Natural killer cell treated with Interleukin-12 subunit alpha and Interleukin-12 subunit beta and Interleukin-15 and Interleukin-18, amount 100 ng/mL, for 72 hours (primary cell): ENCODE results near the gene SCN5A. TPM values are rescaled to one million over a fixed set of nuclear protein-coding genes. Genes with fewer than 3 reads are reported as not detected.

Experiments
- ATAC-seq, 2 donors: fragments of 150-1000 bp; cut with Tn5 transposase in 1 of 2; sonication (Bioruptor Pico), chemical (Tn5 transposase) in 1 of 2; 2 replicates each; pipeline ENCODE4 v1.10.0; 2021
- DNase-seq: peaks from one replicate; pipeline ENCODE4 v3.0.0; 2022; ENCODE audit warnings: low spot score
- H3K27ac Mint-ChIP-seq, 2 donors: 1 replicate in 1 of 2; 2 replicates in 1 of 2; pipeline ENCODE4 v1.8.0; 2022; ENCODE audit warnings: mixed read lengths in 2 of 2, mild to moderate bottlenecking in 1 of 2, moderate library complexity in 1 of 2
- H3K27me3 Mint-ChIP-seq, 2 donors: 1 replicate in 1 of 2; 2 replicates in 1 of 2; pipeline ENCODE4 v1.8.0; 2022; ENCODE audit warnings: mixed read lengths in 2 of 2
- H3K36me3 Mint-ChIP-seq: one replicate; pipeline ENCODE4 v1.8.0; 2022; ENCODE audit warnings: mixed read lengths
- H3K4me1 Mint-ChIP-seq, 2 donors: 1 replicate in 1 of 2; 2 replicates in 1 of 2; pipeline ENCODE4 v1.8.0; 2022; ENCODE audit warnings: low read depth in 2 of 2, mixed read lengths in 2 of 2, mild to moderate bottlenecking in 1 of 2
- H3K4me3 Mint-ChIP-seq: one replicate; pipeline ENCODE4 v1.8.0; 2022; ENCODE audit warnings: mixed read lengths
- H3K9me3 Mint-ChIP-seq: 2 replicates; pipeline ENCODE4 v1.8.0; 2022; ENCODE audit warnings: mixed read lengths
- total RNA-seq, 2 donors: library from RNA; stranded (reverse); gene quantifications; one replicate each; pipeline ENCODE4 v1.2.3, GENCODE V29; 2022

Gene SCN5A
- total RNA-seq, 2 donors from 2014 or later, result 0.14 TPM; not detected in 1

GRCh38 chr3:38524141-38524739 lies 125.2 kb downstream of the SCN5A start:
- peaks cover 12 to 14% of the 10 kb centered on the region in 2 donors for H3K4me1 Mint-ChIP-seq
- peak overlapping the region in 1 of 2 donors; percentile 31 for H3K27ac Mint-ChIP-seq
- ATAC-seq (no peak), DNase-seq (no peak)
- H3K36me3 Mint-ChIP-seq, result peaks cover 20% of the 10 kb centered on the region
- no peaks in the 10 kb centered on the region for H3K27me3 Mint-ChIP-seq
- no peaks in the 10 kb centered on the region for H3K9me3 Mint-ChIP-seq
- H3K4me3 Mint-ChIP-seq, result no peak overlapping the region

DNA sequence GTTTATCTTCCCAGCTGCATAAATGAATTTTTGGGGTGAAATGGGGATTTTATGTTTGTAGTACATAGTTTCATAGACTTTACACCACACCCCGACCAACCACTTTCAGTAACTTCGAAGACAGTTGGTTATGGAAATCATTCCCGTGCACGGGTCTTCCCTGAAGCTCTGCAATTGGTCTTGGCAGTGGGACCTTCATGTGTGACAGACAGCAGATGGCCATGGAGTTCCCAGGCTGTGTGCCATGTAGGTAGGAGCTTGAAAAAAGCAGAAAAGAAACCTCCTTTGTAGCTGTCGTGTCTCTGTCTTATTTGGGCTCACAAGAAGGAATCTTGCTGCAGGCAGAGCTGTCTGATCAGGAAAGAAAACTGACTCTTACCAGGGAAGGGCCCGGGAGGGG lies 127.5 kb downstream of the SCN5A start:
- peaks cover 17% of the 10 kb centered on the region for H3K36me3 Mint-ChIP-seq
- no peaks in the 10 kb centered on the region for H3K9me3 Mint-ChIP-seq
- DNase-seq, result no peak
- H3K4me1 Mint-ChIP-seq, result peaks cover 16 to 20% of the 10 kb centered on the region in 2 donors
- ATAC-seq, result no peak
- no peak overlapping the region for H3K27ac Mint-ChIP-seq
- no peaks in the 10 kb centered on the region for H3K27me3 Mint-ChIP-seq
- H3K4me3 Mint-ChIP-seq, result no peak overlapping the region

- Mint-ChIP-seq H3K27me3 (no peaks in the 10 kb centered on the region), H3K27ac (no peak overlapping the region), H3K4me3 (no peak overlapping the region)
Measured at GRCh38 chr3:38521391-38521987, 128.0 kb downstream of the SCN5A start.

GRCh38 chr3:38519651-38520050 lies 129.8 kb downstream of the SCN5A start:
- ATAC-seq (no peak), DNase-seq (no peak)
- Mint-ChIP-seq H3K9me3 (no peaks in the 10 kb centered on the region), H3K27me3 (no peaks in the 10 kb centered on the region), H3K4me3 (no peak overlapping the region), H3K4me1 (peaks cover 16 to 20% of the 10 kb centered on the region in 2 donors), H3K36me3 (peaks cover 20% of the 10 kb centered on the region), H3K27ac (peak overlapping the region; percentile 30 to 73)

More at GRCh38 chr3:38521391-38521987, 128.0 kb downstream of the SCN5A start:
- Mint-ChIP-seq H3K4me1 (peaks cover 16 to 20% of the 10 kb centered on the region in 2 donors), H3K36me3 (peaks cover 22% of the 10 kb centered on the region), H3K9me3 (no peaks in the 10 kb centered on the region)
- peak in 1 of 2 donors; percentile 53 for ATAC-seq
- no peak for DNase-seq

GRCh38 chr3:38519000-38519399 lies 130.5 kb downstream of the SCN5A start:
- ATAC-seq, result no peak
- H3K27me3 Mint-ChIP-seq, result no peaks in the 10 kb centered on the region
- peaks cover 16 to 20% of the 10 kb centered on the region in 2 donors for H3K4me1 Mint-ChIP-seq
- DNase-seq, result no peak
- H3K36me3 Mint-ChIP-seq, result peaks cover 18% of the 10 kb centered on the region
- H3K9me3 Mint-ChIP-seq, result no peaks in the 10 kb centered on the region
- no peak overlapping the region for H3K4me3 Mint-ChIP-seq
- no peak overlapping the region for H3K27ac Mint-ChIP-seq

GRCh38 chr3:38516669-38517068 lies 132.8 kb downstream of the SCN5A start:
- DNase-seq, result no peak
- H3K27ac Mint-ChIP-seq, result no peak overlapping the region
- no peaks in the 10 kb centered on the region for H3K27me3 Mint-ChIP-seq
- peaks cover 24% of the 10 kb centered on the region for H3K36me3 Mint-ChIP-seq
- H3K4me3 Mint-ChIP-seq, result no peak overlapping the region
- ATAC-seq, result no peak
- H3K4me1 Mint-ChIP-seq, result peaks cover 16 to 20% of the 10 kb centered on the region in 2 donors
- no peaks in the 10 kb centered on the region for H3K9me3 Mint-ChIP-seq

- H3K4me1 Mint-ChIP-seq, result peaks cover 14 to 18% of the 10 kb centered on the region in 2 donors
- ATAC-seq (no peak), DNase-seq (no peak)
- no peaks in the 10 kb centered on the region for H3K27me3 Mint-ChIP-seq
- no peaks in the 10 kb centered on the region for H3K9me3 Mint-ChIP-seq
- H3K27ac Mint-ChIP-seq, result no peak overlapping the region
- peaks cover 24% of the 10 kb centered on the region for H3K36me3 Mint-ChIP-seq
- no peak overlapping the region for H3K4me3 Mint-ChIP-seq
Measured at GRCh38 chr3:38515367-38515766, 134.1 kb downstream of the SCN5A start.

- Mint-ChIP-seq H3K27ac (no peak overlapping the region), H3K27me3 (no peaks in the 10 kb centered on the region), H3K4me3 (no peak overlapping the region), H3K4me1 (no peaks in the 10 kb centered on the region), H3K9me3 (no peaks in the 10 kb centered on the region), H3K36me3 (peaks cover 28% of the 10 kb centered on the region)
- no peak for ATAC-seq
- DNase-seq, result no peak
Measured at GRCh38 chr3:38511546-38511945, 137.9 kb downstream of the SCN5A start.

- H3K27ac Mint-ChIP-seq, result no peak overlapping the region
- H3K36me3 Mint-ChIP-seq, result peaks cover 23% of the 10 kb centered on the region
- no peak for ATAC-seq
Measured at GRCh38 chr3:38510631-38511030, 138.9 kb downstream of the SCN5A start.

GRCh38 chr3:38509732-38510131 lies 139.8 kb downstream of the SCN5A start:
- DNase-seq (no peak), ATAC-seq (no peak)
- H3K27me3 Mint-ChIP-seq, result no peaks in the 10 kb centered on the region
- H3K4me3 Mint-ChIP-seq, result no peak overlapping the region
- H3K4me1 Mint-ChIP-seq, result no peaks in the 10 kb centered on the region
- no peak overlapping the region for H3K27ac Mint-ChIP-seq
- no peaks in the 10 kb centered on the region for H3K9me3 Mint-ChIP-seq
- H3K36me3 Mint-ChIP-seq, result peaks cover 23% of the 10 kb centered on the region

More at GRCh38 chr3:38510631-38511030, 138.9 kb downstream of the SCN5A start:
- Mint-ChIP-seq H3K9me3 (no peaks in the 10 kb centered on the region), H3K4me3 (no peak overlapping the region), H3K4me1 (no peaks in the 10 kb centered on the region), H3K27me3 (no peaks in the 10 kb centered on the region)
- DNase-seq, result no peak

- H3K27ac Mint-ChIP-seq, result no peak overlapping the region
- H3K36me3 Mint-ChIP-seq, result peaks cover 13% of the 10 kb centered on the region
- H3K4me3 Mint-ChIP-seq, result no peak overlapping the region
- H3K4me1 Mint-ChIP-seq, result no peaks in the 10 kb centered on the region
- no peak for DNase-seq
- H3K9me3 Mint-ChIP-seq, result no peaks in the 10 kb centered on the region
- H3K27me3 Mint-ChIP-seq, result no peaks in the 10 kb centered on the region
- no peak for ATAC-seq
Measured at GRCh38 chr3:38507120-38507519, 142.4 kb downstream of the SCN5A start.

DNA sequence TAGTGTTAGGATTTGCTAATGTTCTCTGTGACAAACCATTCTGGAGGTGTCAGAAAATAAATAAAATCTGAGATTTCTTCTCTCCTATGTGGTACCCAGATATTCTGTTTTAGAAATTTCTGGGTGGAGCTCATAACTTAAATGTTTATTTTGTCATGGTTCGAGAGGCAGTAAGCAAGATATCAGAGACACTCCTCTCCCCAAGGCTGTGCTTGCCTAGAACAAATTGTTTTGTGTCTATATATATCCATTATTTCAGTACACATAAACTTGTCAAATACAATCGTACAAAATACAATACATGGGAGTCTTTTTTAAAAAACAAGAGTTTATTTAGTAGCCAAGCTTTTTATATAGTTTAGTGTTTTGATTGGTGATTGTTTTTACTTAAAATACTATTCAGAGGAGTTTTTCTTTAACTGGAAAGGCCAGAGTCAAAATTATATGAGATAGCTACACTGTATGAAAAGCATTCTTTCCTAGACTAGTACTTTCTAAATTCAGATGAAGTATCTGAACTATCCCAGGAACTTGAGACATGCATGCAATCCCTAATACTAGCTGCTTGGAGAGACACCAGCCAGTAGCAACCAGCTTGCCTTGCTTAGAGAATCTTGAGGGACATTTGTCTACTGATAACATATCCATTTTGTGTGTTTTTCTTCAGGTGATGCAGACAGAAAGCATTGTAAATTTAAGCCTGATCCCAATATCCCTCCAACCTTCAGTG lies 148.6 kb downstream of the SCN5A start:
- DNase-seq (no peak), ATAC-seq (no peak)
- Mint-ChIP-seq H3K9me3 (no peaks in the 10 kb centered on the region), H3K27me3 (no peaks in the 10 kb centered on the region), H3K27ac (no peak overlapping the region), H3K4me1 (peaks cover 19 to 22% of the 10 kb centered on the region in 2 donors), H3K36me3 (peaks cover 4% of the 10 kb centered on the region), H3K4me3 (no peak overlapping the region)
